Effector CD4-positive, alpha-beta T cell (primary cell): ENCODE data around the gene CLEC3B.
"Not testable (repeated sequence)": the region's sequence is repeated elsewhere in the genome, so short reads cannot be mapped to it uniquely, and the experiment has no call there.

ENCODE experiments used
- DNase-seq: peaks from one replicate; pipeline ENCODE4 v3.0.0-alpha.2; 2020

Gene CLEC3B

DNA sequence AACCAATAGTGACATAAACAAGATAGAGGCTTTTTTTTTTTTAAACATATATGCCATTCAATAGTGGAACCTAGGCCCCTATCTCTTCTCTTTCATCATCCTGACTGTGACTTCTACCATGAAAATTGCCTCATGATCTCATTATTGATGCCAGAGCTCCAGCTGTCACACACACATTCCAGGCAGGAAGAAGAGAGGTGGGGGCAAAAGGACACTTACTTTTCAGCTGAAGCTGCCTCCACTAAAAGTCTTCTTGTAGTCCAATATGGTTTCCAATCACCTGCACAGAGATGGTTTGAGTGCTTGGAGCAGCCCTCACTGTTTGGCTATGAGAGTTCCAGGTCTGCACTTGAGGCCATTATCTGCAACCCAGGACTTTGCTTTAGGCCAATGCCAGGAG, 45.0 kb downstream of the CLEC3B start:
- DNase-seq = no peak

DNA sequence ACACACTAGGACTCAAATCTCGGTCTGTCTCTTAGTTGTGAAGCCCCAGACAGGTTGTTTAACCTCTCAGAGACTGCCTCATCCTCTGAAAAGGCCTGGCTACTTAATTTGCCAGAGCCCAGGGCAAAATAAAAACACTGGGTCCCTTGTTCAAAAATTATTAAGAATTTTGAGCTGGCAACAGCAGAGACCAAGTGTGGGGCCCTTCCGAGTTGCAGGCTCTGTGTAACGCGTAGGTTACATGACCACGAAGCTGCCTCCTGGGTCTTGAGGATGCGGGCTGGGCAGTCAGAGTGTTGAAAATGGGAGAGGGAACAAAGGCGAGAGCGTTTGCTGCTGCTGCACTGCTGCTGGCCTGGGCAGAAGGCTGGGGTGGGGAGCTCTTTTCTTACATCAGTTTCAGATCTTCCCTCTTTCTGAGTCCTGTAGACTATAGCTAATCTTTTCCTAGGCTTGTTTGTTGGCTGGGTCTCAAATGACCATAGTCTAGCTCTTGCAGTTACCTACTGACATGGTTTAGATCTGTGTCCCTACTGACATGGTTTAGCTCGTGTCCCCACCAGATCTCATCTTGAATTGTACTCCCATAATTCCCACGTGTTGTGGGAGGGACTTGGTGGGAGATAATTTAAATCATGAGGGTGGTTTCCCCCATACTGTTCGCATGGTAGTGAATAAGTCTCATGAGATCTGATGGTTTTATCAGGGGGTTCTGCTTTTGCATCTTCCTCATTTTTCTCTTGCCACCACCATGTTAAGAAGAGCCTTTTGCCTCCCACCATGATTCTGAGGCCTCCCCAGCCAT, 49.9 kb downstream of the CLEC3B start:
- DNase-seq = no peak

DNA sequence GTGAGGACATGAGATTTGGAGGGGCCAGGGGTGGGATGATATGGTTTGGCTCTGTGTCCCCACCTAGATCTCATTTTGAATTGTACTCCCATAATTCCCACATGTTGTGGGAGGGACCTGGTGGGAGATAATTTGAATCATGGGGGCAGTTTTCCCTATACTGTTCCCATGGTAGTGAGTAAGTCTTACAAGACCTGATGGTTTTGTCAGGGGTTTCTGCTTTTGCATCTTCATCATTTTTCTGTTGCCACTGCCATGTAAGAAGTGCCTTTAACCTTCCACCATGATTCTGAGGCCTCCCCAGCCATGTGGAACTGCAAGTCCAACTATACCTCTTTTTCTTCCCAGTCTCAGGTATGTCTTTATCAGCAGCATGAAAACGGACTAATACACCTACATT, 52.2 kb downstream of the CLEC3B start:
- DNase-seq = not testable (repeated sequence)

DNA sequence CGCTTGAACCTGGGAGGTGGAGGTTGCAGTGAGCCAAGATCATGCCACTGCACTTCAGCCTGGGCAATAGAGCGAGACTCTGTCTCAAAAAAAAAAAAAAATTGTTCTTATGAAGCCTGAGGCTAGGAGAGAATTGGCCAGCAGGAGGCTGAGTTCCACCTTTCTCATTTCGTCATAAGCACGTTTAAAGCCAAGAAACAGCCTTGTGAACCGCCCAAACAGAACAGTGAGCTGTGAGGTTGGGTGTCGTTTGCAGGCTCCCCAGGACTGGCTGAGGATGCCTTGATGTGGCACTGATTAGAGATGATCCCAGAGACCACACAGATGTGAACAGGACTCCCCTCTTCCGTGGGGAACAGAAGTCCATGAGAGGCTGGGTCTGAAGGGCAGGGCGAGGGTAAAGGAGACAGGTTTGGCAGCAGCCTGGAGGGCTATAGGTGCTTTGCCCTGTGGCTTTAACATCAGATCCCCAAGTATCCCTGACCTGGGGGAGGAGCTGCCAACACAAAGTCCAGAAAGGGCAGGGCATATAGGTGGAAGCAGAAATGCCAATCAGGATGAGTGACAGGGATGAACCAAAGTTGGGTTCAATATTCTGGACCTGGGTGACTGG, 52.9 kb downstream of the CLEC3B start:
- DNase-seq = no peak

DNA sequence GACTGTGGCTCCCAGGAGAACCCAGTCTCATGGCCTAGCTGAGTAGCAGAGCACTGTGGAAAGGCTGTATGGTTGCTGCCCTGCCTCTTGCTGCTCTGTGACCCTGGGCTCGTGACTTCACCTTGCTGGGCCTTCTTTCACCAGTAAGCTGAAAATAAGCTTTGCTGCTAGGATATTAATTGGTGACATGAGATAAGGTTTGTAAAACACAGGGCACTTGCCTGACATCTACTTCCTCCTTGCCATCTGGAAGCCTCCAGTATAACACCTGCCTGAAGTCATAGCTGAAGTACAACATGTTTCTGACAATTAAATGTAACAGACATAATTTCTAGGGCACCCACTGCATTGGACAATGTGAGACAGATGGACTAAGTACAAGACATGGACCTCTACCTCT, 53.6 kb downstream of the CLEC3B start:
- no peak for DNase-seq

DNA sequence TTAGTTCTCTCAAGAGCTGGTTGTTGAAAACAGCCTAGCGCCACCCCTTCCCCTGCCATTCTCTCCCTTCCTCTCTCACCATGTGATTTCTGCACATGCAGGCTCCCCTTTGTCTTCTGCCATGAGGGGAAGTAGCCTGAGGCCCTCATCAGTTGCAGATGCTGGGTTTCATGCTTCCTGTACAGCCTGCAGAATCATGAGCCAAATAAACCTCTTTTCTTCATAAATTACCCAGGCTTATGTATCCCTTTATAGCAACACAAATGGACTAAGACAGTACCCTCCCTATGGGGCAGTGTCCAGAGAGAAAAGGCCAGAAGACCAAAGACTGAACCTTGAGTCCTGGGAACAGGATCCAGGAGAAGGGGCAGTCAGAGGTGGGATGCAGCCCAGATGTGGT, 54.7 kb downstream of the CLEC3B start:
- DNase-seq = no peak

DNA sequence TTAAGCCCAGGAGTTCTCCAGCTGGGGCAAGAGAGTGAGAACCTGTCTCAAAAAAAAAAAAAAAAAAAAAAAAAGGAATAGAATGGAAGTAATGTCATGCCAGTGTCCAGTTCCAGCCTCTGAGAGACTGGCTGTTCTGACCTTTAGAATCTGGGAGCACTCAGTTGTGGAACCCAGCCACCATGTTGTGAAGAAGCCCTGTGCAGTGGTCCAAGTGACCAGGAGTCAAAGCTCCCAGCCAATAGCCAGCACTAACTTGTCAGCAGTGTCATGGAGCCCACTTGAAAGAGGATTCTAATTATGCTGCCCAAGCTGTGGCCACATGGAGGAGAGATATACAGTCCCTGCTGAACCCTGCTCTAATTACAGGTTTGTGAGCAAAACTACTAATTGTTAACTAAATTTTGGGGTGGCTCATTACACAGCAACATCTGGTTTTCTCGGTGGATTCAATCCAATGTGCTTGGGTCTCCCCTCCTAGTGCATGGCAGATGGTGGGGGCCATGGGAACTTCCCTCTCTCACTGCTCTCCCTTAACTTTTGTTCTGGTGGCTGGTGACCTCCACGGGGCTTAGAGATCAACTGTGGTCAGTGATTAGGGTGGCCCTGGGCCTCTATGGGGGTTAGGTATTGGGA, 55.5 kb downstream of the CLEC3B start:
- DNase-seq = no peak

DNA sequence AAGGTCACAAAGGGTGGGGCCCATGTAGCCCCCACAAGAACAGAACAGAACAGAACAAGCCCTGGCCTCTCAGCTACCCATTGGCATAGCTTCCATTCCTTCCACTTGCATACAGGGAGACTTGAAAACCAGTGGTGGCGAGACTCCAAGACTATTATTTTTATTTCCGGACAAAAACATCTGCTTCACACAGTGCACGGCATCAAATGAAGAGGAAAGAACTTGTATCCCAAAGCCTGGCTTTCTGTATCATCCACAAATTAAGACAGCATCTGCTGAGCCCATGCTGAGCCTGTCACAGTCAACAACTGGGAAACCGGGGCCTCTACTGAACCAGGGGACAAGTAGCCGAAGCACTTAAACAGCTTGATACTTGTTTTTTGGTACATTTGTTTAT, 56.0 kb downstream of the CLEC3B start:
- no peak for DNase-seq

DNA sequence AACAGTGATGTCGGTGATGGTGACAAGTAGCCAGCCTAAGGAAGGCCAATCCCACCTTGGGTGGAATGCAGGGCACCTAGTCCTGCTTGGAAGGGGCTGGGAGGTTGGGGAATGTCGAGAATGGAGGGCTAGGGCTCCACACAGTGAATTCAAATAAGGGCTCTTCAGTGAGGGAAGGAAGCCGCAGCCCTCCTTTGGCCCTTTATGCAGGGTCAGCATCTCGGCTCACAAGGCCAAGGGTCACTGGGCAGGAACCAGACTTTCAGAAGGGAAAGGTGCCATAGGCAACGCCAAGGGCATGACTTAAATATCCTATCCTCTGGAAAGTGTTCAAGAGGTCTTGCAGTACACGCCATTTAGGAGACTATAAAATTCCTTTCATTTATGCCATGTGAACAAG, 56.9 kb downstream of the CLEC3B start:
- no peak for DNase-seq

DNA sequence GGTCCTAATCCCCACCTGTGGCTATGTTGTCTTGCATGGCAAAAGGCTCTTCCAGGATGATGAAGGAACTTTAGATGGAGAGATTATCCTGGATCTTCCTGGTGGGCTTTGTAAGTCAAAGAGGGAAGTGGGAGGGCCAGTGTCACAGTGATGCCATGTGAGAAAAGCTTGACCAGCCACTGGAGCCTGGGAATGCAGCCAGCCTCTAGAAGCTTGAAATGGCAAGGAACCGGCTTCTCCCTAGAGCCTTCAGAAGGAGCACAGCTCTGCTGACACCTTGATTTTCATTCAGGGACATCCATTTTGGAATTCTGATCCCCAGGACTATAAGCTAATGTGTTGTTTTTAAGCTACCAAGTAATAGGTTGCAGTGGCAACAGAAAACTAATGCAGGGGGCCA, 58.3 kb downstream of the CLEC3B start:
- DNase-seq = no peak

DNA sequence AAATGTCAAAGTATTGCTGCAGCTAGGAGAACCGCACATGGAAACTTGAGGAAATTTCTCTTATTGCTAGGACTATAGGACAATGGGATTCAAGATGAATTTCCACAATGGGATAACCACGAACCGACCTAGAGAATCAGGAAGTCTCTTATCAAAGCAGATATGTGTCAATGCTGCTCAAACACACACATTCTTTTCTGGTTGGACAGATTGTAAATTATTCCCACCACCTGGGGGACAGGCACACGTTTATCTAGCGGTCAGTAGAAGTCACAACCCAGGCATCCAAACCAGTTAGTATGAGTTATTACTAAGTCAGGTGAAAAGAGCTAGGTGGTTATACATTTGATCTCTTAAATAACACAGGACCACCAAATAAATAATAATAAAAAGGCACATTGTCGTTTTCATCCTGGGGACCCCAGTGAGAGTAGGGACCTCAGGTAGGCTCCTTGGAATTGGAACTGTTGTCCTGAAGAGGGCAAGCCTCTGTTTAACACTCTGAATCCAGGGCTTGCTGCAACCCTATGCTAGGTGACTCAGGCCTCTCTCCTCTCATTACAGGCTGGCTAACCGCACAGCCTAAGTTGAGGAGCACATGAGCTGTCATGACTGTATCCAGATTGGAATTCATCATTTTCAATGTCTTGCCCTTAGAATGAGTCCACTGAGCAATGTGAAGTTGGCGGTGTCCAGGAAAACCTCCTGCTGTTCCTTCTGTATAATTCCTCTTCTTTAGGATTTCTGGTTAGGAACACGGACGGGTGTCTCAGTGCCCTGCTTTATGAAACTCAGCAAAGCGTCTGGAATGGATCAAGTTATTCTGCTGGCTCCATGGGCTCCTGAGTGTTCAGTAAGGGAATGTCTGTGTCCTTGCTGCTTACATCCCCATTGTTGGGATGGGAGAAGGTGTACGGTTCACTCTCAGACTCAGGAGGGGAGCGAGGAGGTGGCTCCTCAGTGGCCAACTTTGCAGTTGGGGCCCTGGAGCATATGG, 59.0 kb downstream of the CLEC3B start:
- no peak for DNase-seq
